WTC11 (cell line): Measurements from ENCODE around the gene MED23.

Experiments used
- ATF1 ChIP-seq: sonication (generic); formaldehyde crosslinking; IDR thresholded peaks from 2 replicates; pipeline ENCODE4 v1.8.1; 2023; ENCODE audit warnings: mild to moderate bottlenecking, moderate library complexity, missing genetic modification reagents
- E2F1 ChIP-seq: sonication (generic); formaldehyde crosslinking; IDR thresholded peaks from 2 replicates; pipeline ENCODE4 v1.8.0; 2022; ENCODE audit warnings: mild to moderate bottlenecking, missing genetic modification reagents
- ESRRA ChIP-seq: sonication (generic); formaldehyde crosslinking; IDR thresholded peaks from 2 replicates; pipeline ENCODE4 v1.8.1; 2022; ENCODE audit warnings: mild to moderate bottlenecking, missing genetic modification reagents, borderline replicate concordance
- FOXK1 ChIP-seq: sonication (generic); formaldehyde crosslinking; IDR thresholded peaks from 2 replicates; pipeline ENCODE4 v1.8.0; 2022; ENCODE audit warnings: mild to moderate bottlenecking, moderate library complexity, missing genetic modification reagents
- NR1H2 ChIP-seq: sonication (generic); formaldehyde crosslinking; IDR thresholded peaks from 2 replicates; pipeline ENCODE4 v1.9.0; 2021; ENCODE audit warnings: mild to moderate bottlenecking, moderate library complexity, missing genetic modification reagents
- SP1 ChIP-seq: sonication (generic); formaldehyde crosslinking; conservative IDR thresholded peaks from 2 replicates; pipeline ENCODE4 v1.8.1; 2022; ENCODE audit warnings: missing genetic modification reagents
- USF1 ChIP-seq: sonication (generic); formaldehyde crosslinking; IDR thresholded peaks from 2 replicates; pipeline ENCODE4 v1.8.0; 2022; ENCODE audit warnings: mild to moderate bottlenecking, missing genetic modification reagents
- ZNF121 ChIP-seq: sonication (generic); formaldehyde crosslinking; IDR thresholded peaks from 2 replicates; pipeline ENCODE4 v1.8.0; 2023; ENCODE audit warnings: missing genetic modification reagents
- ZNF232 ChIP-seq: sonication (generic); formaldehyde crosslinking; IDR thresholded peaks from 2 replicates; pipeline ENCODE4 v1.8.0; 2022; ENCODE audit warnings: mild to moderate bottlenecking, missing genetic modification reagents
- ZNF317 ChIP-seq: sonication (generic); formaldehyde crosslinking; IDR thresholded peaks from 2 replicates; pipeline ENCODE4 v1.8.1; 2023; ENCODE audit warnings: low read depth, mild to moderate bottlenecking, moderate library complexity, missing genetic modification reagents, borderline replicate concordance
- ZNF396 ChIP-seq: fragments of 250-450 bp; sonication (Bioruptor Pico); IDR thresholded peaks from 2 replicates; pipeline ENCODE4 v1.8.0; 2021; ENCODE audit warnings: mild to moderate bottlenecking, moderate library complexity, borderline replicate concordance
- TF ChIP-seq, protein P1 (sequence below): fragments of 200-600 bp; IDR thresholded peaks from 2 replicates; pipeline ENCODE4 v1.8.0; 2022; ENCODE audit warnings: antibody characterized with exemption
- TF ChIP-seq, protein P2 (sequence below): fragments of 250-450 bp; sonication (Bioruptor Pico); IDR thresholded peaks from 2 replicates; pipeline ENCODE4 v2.1.2; 2022; ENCODE audit warnings: mild to moderate bottlenecking, moderate library complexity
- TF ChIP-seq, protein P3 (sequence below): sonication (generic); formaldehyde crosslinking; IDR thresholded peaks from 2 replicates; pipeline ENCODE4 v1.8.0; 2022; ENCODE audit warnings: mild to moderate bottlenecking, missing genetic modification reagents

GRCh38 chr6:131615275-131615674 lies 12.8 kb downstream of the MED23 start:
- TF ChIP-seq, protein P1, sequence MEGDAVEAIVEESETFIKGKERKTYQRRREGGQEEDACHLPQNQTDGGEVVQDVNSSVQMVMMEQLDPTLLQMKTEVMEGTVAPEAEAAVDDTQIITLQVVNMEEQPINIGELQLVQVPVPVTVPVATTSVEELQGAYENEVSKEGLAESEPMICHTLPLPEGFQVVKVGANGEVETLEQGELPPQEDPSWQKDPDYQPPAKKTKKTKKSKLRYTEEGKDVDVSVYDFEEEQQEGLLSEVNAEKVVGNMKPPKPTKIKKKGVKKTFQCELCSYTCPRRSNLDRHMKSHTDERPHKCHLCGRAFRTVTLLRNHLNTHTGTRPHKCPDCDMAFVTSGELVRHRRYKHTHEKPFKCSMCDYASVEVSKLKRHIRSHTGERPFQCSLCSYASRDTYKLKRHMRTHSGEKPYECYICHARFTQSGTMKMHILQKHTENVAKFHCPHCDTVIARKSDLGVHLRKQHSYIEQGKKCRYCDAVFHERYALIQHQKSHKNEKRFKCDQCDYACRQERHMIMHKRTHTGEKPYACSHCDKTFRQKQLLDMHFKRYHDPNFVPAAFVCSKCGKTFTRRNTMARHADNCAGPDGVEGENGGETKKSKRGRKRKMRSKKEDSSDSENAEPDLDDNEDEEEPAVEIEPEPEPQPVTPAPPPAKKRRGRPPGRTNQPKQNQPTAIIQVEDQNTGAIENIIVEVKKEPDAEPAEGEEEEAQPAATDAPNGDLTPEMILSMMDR: no peak
- TF ChIP-seq ZNF396 (no peak), E2F1 (CRISPR knock-in tag) (no peak), USF1 (CRISPR knock-in tag) (no peak), SP1 (CRISPR knock-in tag) (no peak), ESRRA (CRISPR knock-in tag) (no peak), ATF1 (CRISPR knock-in tag) (no peak), FOXK1 (no peak), NR1H2 (CRISPR knock-in tag) (no peak), ZNF121 (no peak), ZNF232 (CRISPR knock-in tag) (no peak), ZNF317 (CRISPR knock-in tag) (no peak)
- TF ChIP-seq, protein P2, sequence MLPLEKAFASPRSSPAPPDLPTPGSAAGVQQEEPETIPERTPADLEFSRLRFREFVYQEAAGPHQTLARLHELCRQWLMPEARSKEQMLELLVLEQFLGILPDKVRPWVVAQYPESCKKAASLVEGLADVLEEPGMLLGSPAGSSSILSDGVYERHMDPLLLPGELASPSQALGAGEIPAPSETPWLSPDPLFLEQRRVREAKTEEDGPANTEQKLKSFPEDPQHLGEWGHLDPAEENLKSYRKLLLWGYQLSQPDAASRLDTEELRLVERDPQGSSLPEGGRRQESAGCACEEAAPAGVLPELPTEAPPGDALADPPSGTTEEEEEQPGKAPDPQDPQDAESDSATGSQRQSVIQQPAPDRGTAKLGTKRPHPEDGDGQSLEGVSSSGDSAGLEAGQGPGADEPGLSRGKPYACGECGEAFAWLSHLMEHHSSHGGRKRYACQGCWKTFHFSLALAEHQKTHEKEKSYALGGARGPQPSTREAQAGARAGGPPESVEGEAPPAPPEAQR (CRISPR knock-in tag): no peak
- TF ChIP-seq, protein P3, sequence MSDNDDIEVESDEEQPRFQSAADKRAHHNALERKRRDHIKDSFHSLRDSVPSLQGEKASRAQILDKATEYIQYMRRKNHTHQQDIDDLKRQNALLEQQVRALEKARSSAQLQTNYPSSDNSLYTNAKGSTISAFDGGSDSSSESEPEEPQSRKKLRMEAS (CRISPR knock-in tag): no peak
